HepG2 (cell line): ENCODE data around the gene CYB5R3. TPM values are rescaled to one million over a fixed set of nuclear protein-coding genes. Genes with fewer than 3 reads are reported as not detected.

ENCODE experiments used
- CCDC6 ChIP-seq: sonication (generic); formaldehyde crosslinking; IDR thresholded peaks from 2 replicates; pipeline ENCODE4 v1.8.1; 2022; ENCODE audit warnings: mild to moderate bottlenecking, missing genetic modification reagents, moderate library complexity
- ETV5 ChIP-seq: IDR thresholded peaks from 2 replicates; pipeline ENCODE4 v1.6.1; 2018; ENCODE audit warnings: missing biosample characterization, missing genetic modification reagents, inconsistent platforms, borderline replicate concordance
- GABPB1 ChIP-seq: IDR thresholded peaks from 2 replicates; pipeline ENCODE4 v1.6.1; 2016; ENCODE audit warnings: mild to moderate bottlenecking, missing genetic modification reagents, moderate library complexity, missing compliant biosample characterization
- MED1 ChIP-seq: sonication (generic); formaldehyde crosslinking; IDR thresholded peaks from 2 replicates; pipeline ENCODE4 v1.4.0; 2020; ENCODE audit warnings: missing genetic modification reagents
- MEIS2 ChIP-seq: sonication (generic); formaldehyde crosslinking; IDR thresholded peaks from 2 replicates; pipeline ENCODE4 v1.9.0; 2021; ENCODE audit warnings: mild to moderate bottlenecking, missing genetic modification reagents
- MXD4 ChIP-seq: IDR thresholded peaks from 2 replicates; pipeline ENCODE4 v1.6.1; 2016; ENCODE audit warnings: mild to moderate bottlenecking, missing biosample characterization, missing genetic modification reagents
- MZF1 ChIP-seq: sonication (generic); formaldehyde crosslinking; IDR thresholded peaks from 2 replicates; pipeline ENCODE4 v1.8.1; 2023; ENCODE audit warnings: mild to moderate bottlenecking, missing genetic modification reagents, borderline replicate concordance
- PAF1 ChIP-seq: IDR thresholded peaks from 2 replicates; pipeline ENCODE4 v1.6.1; 2016; ENCODE audit warnings: missing genetic modification reagents, missing compliant biosample characterization
- PAXIP1 ChIP-seq: sonication (generic); formaldehyde crosslinking; conservative IDR thresholded peaks from 2 replicates; pipeline ENCODE4 v1.4.0; 2020; ENCODE audit warnings: mild to moderate bottlenecking, missing genetic modification reagents, moderate library complexity
- PLSCR1 ChIP-seq: sonication (generic); formaldehyde crosslinking; IDR thresholded peaks from 2 replicates; pipeline ENCODE4 v1.5.0; 2020; ENCODE audit warnings: missing genetic modification reagents, mild to moderate bottlenecking, borderline replicate concordance
- RFXANK ChIP-seq: IDR thresholded peaks from 2 replicates; pipeline ENCODE4 v1.6.1; 2016
- SAP130 ChIP-seq: IDR thresholded peaks from 2 replicates; pipeline ENCODE4 v1.6.1; 2016; ENCODE audit warnings: low read depth
- SMAD9 ChIP-seq: sonication (generic); formaldehyde crosslinking; IDR thresholded peaks from 2 replicates; pipeline ENCODE4 v1.5.1; 2020; ENCODE audit warnings: mild to moderate bottlenecking, missing genetic modification reagents
- ZNF282 ChIP-seq: fragments of 450-650 bp; IDR thresholded peaks from 2 replicates; pipeline ENCODE4 v1.6.1; 2018; ENCODE audit not compliant: partially characterized antibody
- ZNF407 ChIP-seq: sonication (generic); formaldehyde crosslinking; IDR thresholded peaks from one replicate; pipeline ENCODE4 v1.5.1; 2020; ENCODE audit warnings: mild to moderate bottlenecking, missing genetic modification reagents; ENCODE audit errors: not compliant biosample characterization
- ZNF605 ChIP-seq: sonication (generic); formaldehyde crosslinking; IDR thresholded peaks from 2 replicates; pipeline ENCODE4 v1.8.0; 2022; ENCODE audit warnings: mild to moderate bottlenecking, missing genetic modification reagents
- ZNF772 ChIP-seq: sonication (generic); formaldehyde crosslinking; IDR thresholded peaks from 2 replicates; pipeline ENCODE4 v1.5.0; 2020; ENCODE audit warnings: mild to moderate bottlenecking, missing genetic modification reagents
- polyA plus RNA-seq, 8 experiments: library from polyadenylated mRNA; depleted of rRNA in 3 of 8; stranded (reverse) in 7 of 8; unstranded in 1 of 8; fragments of >200 nt; fragmentation: Illumina TruSeq in 4 of 8; extraction: Trizol in 4 of 8; gene quantifications; 2 replicates each; pipeline versions ENCODE4 v1.2.1 to v1.2.3, GENCODE V29; 2011 to 2016; ENCODE audit warnings: low read depth in 4 of 8, missing spikeins in 1 of 8, mixed read lengths in 1 of 8; ENCODE audit not compliant: insufficient read depth in 1 of 8
- total RNA-seq, 5 experiments: library from RNA; depleted of rRNA; stranded (reverse); fragments of >200 nt; fragmentation: Illumina TruSeq; extraction: Trizol; gene quantifications; 2 replicates each; pipeline ENCODE4 v1.2.3, GENCODE V29; 2016; ENCODE audit warnings: low read depth in 1 of 5

Gene CYB5R3
- total and polyA plus RNA-seq, 2 of the 13 experiments (the other 11 are each of a cell fraction or from before 2014, with no cell fraction given), result 32.4 to 305 TPM

DNA sequence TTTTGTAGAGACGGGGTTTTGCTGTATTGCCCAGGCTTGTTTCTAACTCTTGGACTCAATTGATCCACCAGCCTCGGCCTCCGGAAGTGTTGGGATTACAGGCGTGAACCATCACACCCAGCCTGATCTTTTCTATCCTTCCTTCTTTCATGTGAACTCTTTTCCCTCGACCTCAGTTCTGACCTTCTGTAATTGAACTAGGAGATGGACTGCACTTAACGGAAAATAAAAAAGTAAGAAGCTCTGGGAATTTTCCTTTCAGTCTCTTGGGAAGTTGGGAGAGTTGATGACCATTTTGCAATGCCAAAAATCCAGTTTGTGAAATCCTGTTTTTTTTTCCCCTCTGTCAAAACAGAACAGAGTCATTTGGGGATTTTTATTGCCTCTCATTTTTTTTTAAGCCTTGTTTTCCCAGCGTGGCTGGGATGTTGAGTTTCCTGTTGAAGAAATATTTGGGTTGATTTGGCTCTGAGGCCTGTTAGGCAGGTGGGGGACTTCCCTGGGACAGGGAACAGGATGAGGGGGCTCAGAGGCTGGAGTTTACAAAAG, 26.9 kb upstream of the CYB5R3 start (continued):
- TF ChIP-seq PAXIP1 (CRISPR knock-in tag), result peak; percentile 81
- no peak for TF ChIP-seq MEIS2
- TF ChIP-seq MXD4 (CRISPR knock-in tag), result 0 out of 2 replicates have a peak, but pooled peaks have one; percentile 24
- TF ChIP-seq MZF1 (CRISPR knock-in tag), result no peak
- no peak for TF ChIP-seq ZNF407
- TF ChIP-seq PAF1, result no peak
- no peak for TF ChIP-seq SMAD9 (CRISPR knock-in tag)
- TF ChIP-seq RFXANK, result no peak
- TF ChIP-seq GABPB1 (CRISPR knock-in tag), result peak; percentile 53
- TF ChIP-seq PLSCR1 (CRISPR knock-in tag), result no peak
- no peak for TF ChIP-seq ZNF282
- TF ChIP-seq ZNF605 (CRISPR knock-in tag), result 0 out of 2 replicates have a peak, but pooled peaks have one; percentile 54
- 0 out of 2 replicates have a peak, but pooled peaks have one; percentile 18 for TF ChIP-seq SAP130 (CRISPR knock-in tag)
- no peak for TF ChIP-seq CCDC6 (CRISPR knock-in tag)
- peak; percentile 92; the same call in 1 of the 2 replicates for TF ChIP-seq ETV5
- peak; percentile 44; the same call in 1 of the 2 replicates for TF ChIP-seq MED1
- 0 out of 2 replicates have a peak, but pooled peaks have one; percentile 22 for TF ChIP-seq ZNF772 (CRISPR knock-in tag)
